Tibial nerve (tissue), 4 donors: ENCODE data around the gene DLGAP3. TPM values are rescaled to one million over a fixed set of nuclear protein-coding genes. Genes with fewer than 3 reads are reported as not detected.

Experiments used
- DNase-seq, 2 donors: peaks; one replicate each; pipeline ENCODE4 v3.0.0-alpha.2; 2019; ENCODE audit warnings: low spot score in 2 of 2
- H3K27ac ChIP-seq, 4 donors: fragments of 200-600 bp; sonication (generic) in 3 of 4; one replicate each; pipeline ENCODE4 v1.5.1; 2017 to 2019; ENCODE audit warnings: mild to moderate bottlenecking in 1 of 4
- H3K27me3 ChIP-seq, 2 donors: fragments of 200-600 bp; sonication (generic) in 1 of 2; one replicate each; pipeline versions ENCODE4 v1.5.1 to v1.6.0; 2017 to 2019
- H3K36me3 ChIP-seq, 3 donors: fragments of 200-600 bp; sonication (generic); one replicate each; pipeline ENCODE4 v1.5.1; 2018 to 2019
- H3K4me1 ChIP-seq, 4 donors: fragments of 200-600 bp; sonication (generic) in 3 of 4; one replicate each; pipeline ENCODE4 v1.5.1; 2017 to 2019
- H3K4me3 ChIP-seq, 4 donors: fragments of 200-600 bp; sonication (generic) in 3 of 4; one replicate each; pipeline ENCODE4 v1.5.1; 2017 to 2019; ENCODE audit warnings: mild to moderate bottlenecking in 1 of 4, moderate library complexity in 1 of 4
- H3K9me3 ChIP-seq, 4 donors: fragments of 200-600 bp; sonication (generic) in 3 of 4; one replicate each; pipeline ENCODE4 v1.5.1; 2017 to 2019
- CTCF ChIP-seq, 5 experiments: fragments of 200-600 bp in 3 of 5; fragments of 450-650 bp in 2 of 5; sonication (generic) in 3 of 5; IDR thresholded peaks; one replicate each; pipeline ENCODE4 v1.5.1; 2016 to 2019; ENCODE audit warnings: antibody characterized with exemption in 5 of 5, mild to moderate bottlenecking in 3 of 5, moderate library complexity in 2 of 5
- EP300 ChIP-seq, 2 donors: sonication (generic); formaldehyde crosslinking; IDR thresholded peaks; one replicate each; pipeline ENCODE4 v1.6.1; 2017; ENCODE audit warnings: antibody characterized with exemption in 2 of 2, mild to moderate bottlenecking in 1 of 2
- POLR2A ChIP-seq, 2 donors: fragments of 450-650 bp; IDR thresholded peaks; one replicate each; pipeline ENCODE4 v1.6.1; 2017; ENCODE audit warnings: antibody characterized with exemption in 2 of 2, mild to moderate bottlenecking in 2 of 2, moderate library complexity in 2 of 2
- WGBS, 2 donors: methylation state at CpG; one replicate each; pipeline ENCODE4 v1.1.5; 2018; 5-methylcytosine and 5-hydroxymethylcytosine counted together
- total RNA-seq, 4 donors: library from RNA; depleted of rRNA; stranded (reverse); fragments of >200 nt; gene quantifications; one replicate each; pipeline ENCODE4 v1.1.0, GENCODE V29; 2016

DLGAP3 gene
- total RNA-seq, 4 donors from 2014 or later = 0.42 to 0.87 (median 0.78) TPM; not detected in 1

- H3K9me3 ChIP-seq = no peaks in the 10 kb centered on the region
- no peak overlapping the region for H3K4me3 ChIP-seq
- WGBS, 2 donors = 73 to 76% methylated on average over 16 of the region's 16 CpGs
- H3K4me1 ChIP-seq = peaks cover 0 to 57% (median 8%) of the 10 kb centered on the region in 4 donors
- no peak for DNase-seq
- no peaks in the 10 kb centered on the region for H3K27me3 ChIP-seq
- H3K36me3 ChIP-seq = peaks cover 0 to 19% (median 0%) of the 10 kb centered on the region in 3 donors
- no peak overlapping the region for H3K27ac ChIP-seq
- no peak for TF ChIP-seq POLR2A (IDR thresholded peaks at IDR 0.05)
- TF ChIP-seq EP300 (IDR thresholded peaks at IDR 0.05) = no peak
- no peak for TF ChIP-seq CTCF (IDR thresholded peaks at IDR 0.05)
Observed at GRCh38 chr1:34845131-34845901, 84.1 kb downstream of the DLGAP3 start.

- WGBS, 2 donors = 42 to 54% methylated on average over 4 of the region's 4 CpGs
- Histone ChIP-seq H3K4me1 (peaks cover 0 to 57% (median 8%) of the 10 kb centered on the region in 4 donors), H3K9me3 (no peaks in the 10 kb centered on the region), H3K4me3 (no peak overlapping the region), H3K27ac (no peak overlapping the region), H3K36me3 (peaks cover 0 to 8% (median 0%) of the 10 kb centered on the region in 3 donors), H3K27me3 (no peaks in the 10 kb centered on the region)
- TF ChIP-seq CTCF (IDR thresholded peaks at IDR 0.05) (no peak), EP300 (IDR thresholded peaks at IDR 0.05) (no peak), POLR2A (IDR thresholded peaks at IDR 0.05) (no peak)
- no peak for DNase-seq
Observed at GRCh38 chr1:34844252-34844634, 85.2 kb downstream of the DLGAP3 start.

- no peak for DNase-seq
- TF ChIP-seq POLR2A (IDR thresholded peaks at IDR 0.05) (no peak), EP300 (IDR thresholded peaks at IDR 0.05) (no peak), CTCF (IDR thresholded peaks at IDR 0.05) (no peak)
Observed at GRCh38 chr1:34843392-34844251, 85.8 kb downstream of the DLGAP3 start.

GRCh38 chr1:34842952-34843371, 86.5 kb downstream of the DLGAP3 start:
- Histone ChIP-seq H3K36me3 (peaks cover 0 to 8% (median 0%) of the 10 kb centered on the region in 3 donors), H3K27ac (no peak overlapping the region), H3K4me1 (peaks cover 0 to 52% (median 8%) of the 10 kb centered on the region in 4 donors), H3K4me3 (no peak overlapping the region), H3K27me3 (no peaks in the 10 kb centered on the region), H3K9me3 (no peaks in the 10 kb centered on the region)
- TF ChIP-seq CTCF (IDR thresholded peaks at IDR 0.05) (no peak), EP300 (IDR thresholded peaks at IDR 0.05) (no peak), POLR2A (IDR thresholded peaks at IDR 0.05) (no peak)
- WGBS, 2 donors = 43 to 54% methylated on average over 4 of the region's 4 CpGs
- DNase-seq = no peak

More at GRCh38 chr1:34843392-34844251, 85.8 kb downstream of the DLGAP3 start:
- Histone ChIP-seq H3K36me3 (peaks cover 0 to 8% (median 0%) of the 10 kb centered on the region in 3 donors), H3K4me1 (peaks cover 0 to 57% (median 8%) of the 10 kb centered on the region in 4 donors), H3K27ac (no peak overlapping the region), H3K4me3 (no peak overlapping the region), H3K9me3 (no peaks in the 10 kb centered on the region), H3K27me3 (no peaks in the 10 kb centered on the region)
- 61 to 72% methylated on average over 14 of the region's 14 CpGs for WGBS, 2 donors
